ENCODE results near the gene SH3BP4.

Gene SH3BP4

DNA sequence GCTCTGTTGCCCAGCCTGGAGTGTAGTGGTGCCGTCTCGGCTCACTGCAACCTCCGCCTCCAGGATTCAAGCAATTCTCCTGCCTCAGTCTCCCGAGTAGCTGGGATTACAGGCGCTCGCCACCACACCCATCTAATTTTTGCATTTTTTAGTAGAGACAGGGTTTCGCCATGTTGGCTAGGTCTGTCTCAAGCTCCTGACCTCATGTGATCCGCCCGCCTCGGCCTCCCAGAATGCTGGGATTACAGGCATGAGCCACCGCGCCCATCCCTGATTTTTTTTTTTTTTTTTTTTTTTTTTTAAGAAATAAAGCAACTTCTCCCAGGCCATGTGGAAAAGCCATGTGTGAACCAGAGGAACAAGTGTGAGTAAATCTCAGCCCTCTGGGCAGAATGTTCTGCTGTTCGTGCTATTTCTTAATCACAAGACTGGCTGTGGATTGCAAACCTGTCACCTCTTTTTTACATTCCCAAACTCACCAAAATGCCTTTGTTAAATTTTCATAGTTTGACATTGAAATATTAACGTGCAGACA is 6.4 kb upstream of the SH3BP4 start:
- DNase-seq (ENCODE audit: low spot score), result no peak

DNA sequence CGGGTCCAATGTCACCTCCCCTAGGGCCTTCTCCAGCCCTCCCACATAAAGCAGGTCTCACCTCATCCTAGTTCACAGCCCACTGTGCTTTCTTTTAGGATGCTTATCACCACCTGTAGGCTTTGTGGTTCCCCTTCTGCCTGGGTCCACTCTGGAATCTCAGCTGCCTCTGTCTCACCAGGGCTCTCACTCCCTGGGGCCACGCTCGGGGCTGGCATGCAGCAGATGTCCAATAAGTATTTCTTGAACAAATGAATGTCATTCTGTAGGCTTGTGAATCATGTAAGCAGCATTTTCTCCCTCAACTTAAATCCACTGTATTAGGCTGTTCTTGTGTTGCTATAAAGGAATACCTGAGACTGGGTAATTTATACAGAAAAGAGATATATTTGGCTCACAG is 4.3 kb upstream of the SH3BP4 start:
- DNase-seq (ENCODE audit: low spot score), result no peak

DNA sequence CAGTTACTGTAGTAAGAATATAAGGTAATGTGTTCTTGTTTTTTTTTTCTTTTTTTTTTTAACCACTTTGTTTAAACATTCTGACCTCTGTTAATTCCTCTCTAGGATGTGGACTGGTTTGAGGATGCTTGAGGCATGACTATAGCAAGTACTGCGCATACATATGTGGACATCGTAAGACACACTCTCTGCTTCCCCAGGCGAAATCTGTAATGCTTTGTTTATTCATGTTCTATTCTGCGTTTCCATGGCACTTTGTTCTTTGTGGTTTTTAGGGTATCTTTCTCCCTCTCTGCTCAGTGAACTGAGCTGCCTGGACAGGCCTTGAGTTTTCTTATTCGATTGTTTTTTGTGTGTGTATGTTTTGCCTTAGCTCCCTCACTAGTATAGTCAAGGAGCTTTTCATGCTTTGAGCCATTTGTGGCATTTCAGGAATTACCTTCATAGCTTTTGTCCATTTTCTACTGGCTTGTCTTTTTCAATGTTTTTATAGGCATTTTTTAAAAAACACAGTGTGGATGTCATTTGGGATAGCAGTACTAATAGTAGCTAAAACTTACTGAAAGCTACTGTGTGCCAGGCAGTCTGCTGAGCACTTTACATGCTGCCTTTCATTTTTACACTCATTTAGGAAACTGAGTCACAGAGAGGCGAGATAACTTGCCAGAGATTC is 1.9 kb upstream of the SH3BP4 start:
- no peak for DNase-seq (ENCODE audit: low spot score)

DNA sequence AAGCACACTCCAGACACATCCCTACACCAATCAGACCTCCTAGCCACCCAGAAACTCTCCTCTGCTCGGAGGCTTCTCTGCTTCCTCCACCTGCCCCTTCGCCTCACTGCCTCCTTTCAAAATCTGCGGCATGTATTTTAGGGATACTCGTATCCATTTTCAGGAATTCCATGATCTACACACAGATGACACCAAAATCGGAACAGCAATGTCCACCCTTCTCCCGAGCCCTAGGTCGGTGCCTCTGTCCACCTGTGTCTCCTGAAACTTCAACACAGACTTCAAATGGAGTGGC is 1.4 kb upstream of the SH3BP4 start:
- no peak for DNase-seq (ENCODE audit: low spot score)

- no peak for DNase-seq (ENCODE audit: low spot score)
These were observed 820 bp upstream of the SH3BP4 start for GRCh38 chr2:234950730-234951663.

DNA sequence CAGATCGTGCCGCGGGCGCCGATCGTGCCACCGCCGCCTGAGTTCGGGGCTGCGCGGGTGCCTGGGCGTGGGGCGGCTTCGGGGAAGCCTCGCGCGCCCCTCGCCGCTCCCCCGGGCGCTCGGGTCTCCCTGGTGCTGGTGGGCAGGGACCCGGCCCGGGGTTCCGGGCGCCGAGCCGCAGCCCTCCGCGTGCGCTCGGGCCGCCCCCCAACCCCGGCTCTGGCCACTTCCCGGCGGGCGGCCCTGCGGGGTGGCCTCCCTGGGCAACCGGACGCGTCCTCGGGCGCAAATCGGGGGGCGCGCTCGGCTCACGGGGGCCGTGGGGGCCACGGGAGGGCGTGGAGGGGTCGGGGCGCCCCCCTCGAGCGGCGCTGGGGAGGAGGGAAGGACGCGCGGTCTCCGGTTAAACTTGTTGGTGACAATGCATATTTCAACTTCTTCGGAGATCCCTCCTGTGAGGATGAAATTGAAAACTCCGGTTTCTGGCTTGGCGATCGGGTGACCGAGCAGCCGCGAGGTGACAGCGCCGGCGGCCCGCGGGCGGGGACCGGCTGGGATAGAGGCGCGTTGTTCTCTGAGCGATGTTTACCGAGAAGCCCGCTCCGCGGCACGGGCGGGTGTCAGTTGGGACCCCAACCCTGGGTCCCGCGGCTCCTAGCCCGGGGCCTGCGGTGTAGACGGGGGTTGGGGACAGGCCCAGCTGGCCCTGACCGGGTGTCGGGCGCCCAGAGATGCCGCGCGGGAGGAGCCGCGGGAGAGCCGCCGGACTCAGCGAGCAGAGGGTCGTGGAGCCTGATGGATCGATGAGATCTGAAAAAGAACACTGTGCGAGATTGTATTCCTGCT is 676 bp downstream of the SH3BP4 start:
- no peak for DNase-seq (ENCODE audit: low spot score)

GRCh38 chr2:234953116-234954031 is 1.6 kb downstream of the SH3BP4 start:
- DNase-seq (ENCODE audit: low spot score), result no peak

- no peak for DNase-seq (ENCODE audit: low spot score)
These were observed 2.8 kb downstream of the SH3BP4 start for GRCh38 chr2:234954551-234954992.

GRCh38 chr2:234955091-234955591 is 3.3 kb downstream of the SH3BP4 start:
- no peak for DNase-seq (ENCODE audit: low spot score)

- DNase-seq (ENCODE audit: low spot score), result no peak
These were observed 4.2 kb downstream of the SH3BP4 start for GRCh38 chr2:234955971-234956509.

DNA sequence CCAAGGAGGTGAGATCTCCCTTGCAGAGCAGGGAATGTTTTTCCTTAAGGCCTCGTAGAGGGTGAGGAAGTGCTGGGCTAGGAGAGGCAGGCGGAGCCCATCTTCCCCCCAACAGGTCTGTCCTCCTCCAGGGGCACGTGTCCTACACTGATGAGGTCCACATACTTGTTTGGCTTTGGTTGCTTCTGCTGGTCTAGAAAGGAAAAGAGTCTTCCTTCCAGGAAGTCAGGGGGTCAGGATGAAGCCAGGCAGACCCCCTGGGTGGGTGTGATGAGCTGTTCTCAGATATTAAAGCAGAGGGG is 6.0 kb downstream of the SH3BP4 start:
- no peak for DNase-seq (ENCODE audit: low spot score)

- no peak for DNase-seq (ENCODE audit: low spot score)
These were observed 6.5 kb downstream of the SH3BP4 start for GRCh38 chr2:234958311-234958710.

DNA sequence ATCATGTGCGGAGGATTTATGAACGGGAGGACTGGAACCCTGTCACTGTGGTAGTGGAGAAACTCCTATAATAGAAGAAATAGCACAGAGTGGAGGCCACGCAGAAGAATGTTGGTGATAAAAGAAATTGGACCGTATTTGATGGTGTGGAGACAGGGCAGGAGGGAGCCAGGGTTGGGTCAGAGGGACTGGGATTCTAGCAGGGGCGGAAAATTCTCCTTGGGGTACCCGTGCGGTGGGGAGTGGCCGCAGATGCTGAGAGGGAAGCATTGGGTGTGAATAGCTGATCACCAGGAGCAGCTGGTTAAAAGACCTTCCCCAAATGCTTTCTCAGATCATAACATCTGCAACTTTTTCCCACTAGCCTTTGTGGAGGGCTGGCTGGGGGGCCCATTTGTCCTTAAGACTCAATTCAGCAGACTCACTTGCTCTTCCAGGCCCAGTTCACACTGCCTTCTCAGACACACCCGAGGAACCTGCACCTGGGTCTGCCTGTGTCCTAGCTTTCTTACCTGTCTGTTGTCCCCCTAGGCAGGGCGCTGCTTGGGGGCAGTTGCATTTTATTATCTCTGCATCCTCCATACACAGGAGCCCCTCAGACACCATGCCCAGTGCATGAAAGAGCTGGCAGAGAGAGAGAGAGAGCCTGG is 7.1 kb downstream of the SH3BP4 start:
- no peak for DNase-seq (ENCODE audit: low spot score)

DNA sequence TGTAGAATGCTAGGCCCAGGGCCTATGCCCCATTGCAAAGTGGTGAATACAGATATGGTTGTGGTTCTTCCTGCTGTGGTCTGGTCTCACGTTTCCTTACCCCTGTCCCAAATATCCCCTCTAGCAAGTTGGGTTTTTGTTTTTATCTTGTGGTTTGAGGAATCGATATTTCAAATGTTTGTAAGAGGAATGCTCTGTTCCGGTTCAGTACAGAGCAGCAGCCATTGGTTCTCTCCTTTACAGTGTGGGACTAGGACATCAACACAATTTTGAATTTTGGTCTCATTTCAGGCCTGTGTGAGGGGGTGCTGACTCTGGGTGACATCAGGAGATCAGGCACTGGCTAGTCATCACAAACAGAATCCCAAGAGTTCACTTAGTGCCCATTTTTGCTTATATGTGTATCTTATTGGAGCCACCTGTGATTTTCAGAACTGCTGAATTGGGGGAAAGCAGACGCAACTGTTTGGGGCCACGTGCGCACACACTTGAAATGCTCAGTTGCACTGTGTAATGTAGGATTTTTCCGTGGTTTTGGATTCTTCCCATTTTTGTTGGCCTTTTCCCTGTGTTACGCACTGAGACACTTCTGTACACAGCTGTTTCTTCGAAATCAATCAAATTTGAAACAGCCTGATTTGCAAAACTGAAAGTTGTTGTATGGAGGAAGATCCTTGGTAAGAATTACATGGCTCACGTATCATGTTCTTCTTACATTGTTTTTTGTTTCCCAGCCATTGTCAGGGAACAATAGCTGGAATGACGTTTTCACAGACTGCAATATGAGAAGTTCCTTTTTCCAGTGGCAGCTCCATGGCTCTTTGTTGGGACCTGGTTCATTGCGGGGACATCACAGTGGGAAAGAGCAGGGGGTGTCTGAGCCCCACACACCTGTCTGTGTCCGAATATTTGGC is 8.6 kb downstream of the SH3BP4 start:
- DNase-seq (ENCODE audit: low spot score), result no peak

DNA sequence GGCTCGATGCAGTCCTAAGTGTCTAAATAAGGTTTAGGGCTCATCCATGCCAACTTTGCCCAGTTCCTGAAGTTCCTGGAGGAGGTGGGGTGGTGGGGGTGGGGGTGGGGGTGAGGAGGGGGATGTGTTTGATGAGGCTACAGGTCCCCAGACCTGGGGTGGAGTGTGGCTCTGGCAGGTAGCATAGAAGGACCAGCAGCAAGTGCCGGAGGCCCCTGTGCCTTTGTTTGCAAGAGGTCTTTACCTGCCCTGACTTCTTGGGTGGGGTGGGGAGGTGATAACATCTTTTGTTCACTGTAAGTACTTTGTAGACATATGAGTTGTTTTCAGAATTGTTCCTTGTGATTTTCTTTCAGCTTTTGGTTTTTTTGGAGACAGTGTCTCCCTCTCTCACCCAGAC is 10.0 kb downstream of the SH3BP4 start:
- no peak for DNase-seq (ENCODE audit: low spot score)

DNA sequence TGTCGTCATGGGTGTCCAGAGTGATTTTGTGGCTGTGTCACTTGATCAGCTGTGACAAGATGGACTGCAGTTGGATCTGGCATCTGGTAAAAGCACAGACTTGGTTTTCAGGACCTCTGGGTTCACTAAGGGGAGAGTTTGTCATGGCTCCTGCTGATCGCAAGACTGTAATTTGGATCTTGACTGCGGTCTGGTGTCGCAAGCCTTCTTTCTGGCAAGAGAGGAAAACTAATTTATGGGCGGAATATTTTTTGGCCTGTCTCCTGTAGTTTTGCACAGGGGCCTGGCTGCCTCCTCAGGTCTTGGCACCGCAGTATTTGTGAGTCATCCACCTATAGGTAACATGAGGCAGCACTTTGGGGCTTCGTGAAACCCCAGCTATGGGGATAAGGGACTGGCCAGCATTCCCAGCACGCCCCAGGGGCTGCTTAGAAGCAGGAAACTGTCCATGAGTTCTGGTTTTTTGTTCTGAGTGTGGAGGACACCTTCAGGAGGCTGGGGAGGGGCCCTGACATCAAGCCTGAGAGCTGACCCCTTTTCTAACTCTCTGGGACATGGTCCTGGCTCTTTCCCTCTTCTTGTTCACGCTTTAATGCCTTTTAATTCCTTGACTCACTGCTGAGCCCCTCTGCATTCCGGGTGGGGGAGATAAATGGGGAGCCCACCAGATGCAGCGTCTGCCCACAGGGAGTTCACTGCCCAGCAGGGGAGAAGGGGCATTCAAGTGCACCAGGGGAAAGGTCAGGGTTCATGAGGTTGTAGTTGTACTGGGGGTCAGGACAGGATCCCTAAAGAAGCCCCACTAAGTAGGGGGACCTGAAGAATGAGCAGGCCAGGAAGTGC is 12.2 kb downstream of the SH3BP4 start:
- DNase-seq (ENCODE audit: low spot score), result no peak

DNA sequence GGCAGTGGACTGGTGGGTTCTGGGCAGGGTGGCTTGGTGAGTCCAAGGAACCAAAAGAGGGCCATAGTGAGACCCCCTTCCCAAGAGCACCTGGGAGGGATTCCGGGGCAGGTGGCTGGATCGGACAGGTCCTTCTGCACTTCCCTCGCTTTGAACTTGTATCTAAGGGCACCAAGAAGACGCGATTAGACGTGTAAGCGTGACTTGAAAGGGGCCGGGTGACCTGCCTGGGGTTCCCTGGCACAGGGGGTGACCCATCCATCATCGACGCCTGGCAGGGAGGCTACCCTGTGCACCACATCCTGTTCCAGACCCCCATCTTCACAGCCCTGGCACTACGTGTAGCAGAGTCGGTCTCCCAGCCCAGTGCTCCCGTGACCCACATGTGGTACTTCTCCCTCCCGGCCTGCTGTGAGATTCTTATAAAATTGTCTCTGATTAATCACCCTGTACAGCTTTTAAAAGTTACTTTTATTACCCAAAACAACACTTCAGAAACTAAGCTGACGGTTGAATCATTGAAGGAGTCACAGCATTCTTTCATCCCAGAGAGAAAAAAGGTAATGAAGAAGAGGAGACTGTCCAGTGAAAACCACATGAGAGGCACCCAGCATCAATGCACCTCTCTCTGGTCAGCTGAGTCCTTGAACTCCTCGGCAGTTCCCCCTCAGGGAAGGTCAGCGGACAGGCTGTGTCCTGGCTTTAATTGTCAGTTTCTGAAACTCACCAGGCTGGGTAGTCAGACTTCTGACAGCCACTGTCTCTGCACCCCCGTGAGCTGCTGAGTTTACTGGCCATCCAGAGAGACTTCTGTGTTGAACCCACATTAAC is 13.0 kb downstream of the SH3BP4 start:
- no peak for DNase-seq (ENCODE audit: low spot score)

DNA sequence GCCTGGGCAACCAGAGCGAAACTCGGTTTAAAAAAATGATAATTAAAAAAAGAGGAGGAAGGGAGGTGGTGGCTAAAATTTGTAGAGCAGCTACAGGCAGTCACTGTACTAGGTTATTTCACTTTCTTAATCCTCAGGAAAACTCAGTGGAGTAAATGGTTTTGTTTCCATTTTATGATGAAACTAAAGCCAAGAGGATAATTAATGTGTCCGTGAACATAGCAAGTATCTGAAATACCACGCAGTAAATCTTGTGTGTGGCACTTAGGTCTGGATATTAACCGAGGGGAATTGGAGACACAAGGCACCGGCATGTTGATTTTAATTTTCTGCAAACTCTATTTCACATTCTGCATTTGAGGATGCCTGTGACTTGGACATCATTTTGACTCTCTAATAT is 14.5 kb downstream of the SH3BP4 start:
- no peak for DNase-seq (ENCODE audit: low spot score)
